NCI-H146 treated with DMSO at 0.1 percent for 48 hours (cell line): ENCODE data around the gene GPR139.

ENCODE experiments used
- DNase-seq: peaks from one replicate; lab custom pipeline; 2025; ENCODE audit not compliant: unreplicated experiment; lab: John Stamatoyannopoulos, UW

The GPR139 gene

GRCh38 chr16:19984135-19984534 lies 89.6 kb downstream of the GPR139 start:
- DNase-seq = no peak
